C4-2B (cell line): Measurements from ENCODE around the gene OAT.
"Not testable (repeated sequence)": the region's sequence is repeated elsewhere in the genome, so short reads cannot be mapped to it uniquely, and the experiment has no call there.

ENCODE experiments used
- ZFX ChIP-seq: fragments of 450-650 bp; IDR thresholded peaks from 2 replicates; pipeline ENCODE4 v1.6.1; 2017
- TF ChIP-seq, protein P1 (sequence below): fragments of 450-650 bp; conservative IDR thresholded peaks from 2 replicates; pipeline ENCODE4 v1.5.1; 2017; ENCODE audit warnings: mild to moderate bottlenecking

DNA sequence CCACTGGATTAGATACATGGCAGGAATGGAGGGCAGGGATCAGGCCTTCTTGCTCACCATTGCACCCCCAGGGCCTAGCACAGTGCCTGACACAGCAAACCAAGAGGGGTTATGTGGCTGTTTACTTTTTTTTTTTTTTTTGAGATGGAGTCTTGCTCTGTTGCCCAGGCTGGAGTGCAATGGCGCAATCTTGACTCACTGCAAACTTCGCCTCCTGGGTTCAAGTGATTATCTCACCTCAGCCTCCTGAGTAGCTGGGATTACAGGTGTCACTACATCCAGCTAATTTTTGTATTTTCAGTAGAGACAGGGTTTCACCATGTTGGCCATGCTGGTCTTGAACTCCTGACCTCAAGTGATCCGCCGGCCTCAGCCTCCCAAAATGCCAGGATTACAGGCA lies 17.0 kb upstream of the OAT start:
- TF ChIP-seq, protein P1, sequence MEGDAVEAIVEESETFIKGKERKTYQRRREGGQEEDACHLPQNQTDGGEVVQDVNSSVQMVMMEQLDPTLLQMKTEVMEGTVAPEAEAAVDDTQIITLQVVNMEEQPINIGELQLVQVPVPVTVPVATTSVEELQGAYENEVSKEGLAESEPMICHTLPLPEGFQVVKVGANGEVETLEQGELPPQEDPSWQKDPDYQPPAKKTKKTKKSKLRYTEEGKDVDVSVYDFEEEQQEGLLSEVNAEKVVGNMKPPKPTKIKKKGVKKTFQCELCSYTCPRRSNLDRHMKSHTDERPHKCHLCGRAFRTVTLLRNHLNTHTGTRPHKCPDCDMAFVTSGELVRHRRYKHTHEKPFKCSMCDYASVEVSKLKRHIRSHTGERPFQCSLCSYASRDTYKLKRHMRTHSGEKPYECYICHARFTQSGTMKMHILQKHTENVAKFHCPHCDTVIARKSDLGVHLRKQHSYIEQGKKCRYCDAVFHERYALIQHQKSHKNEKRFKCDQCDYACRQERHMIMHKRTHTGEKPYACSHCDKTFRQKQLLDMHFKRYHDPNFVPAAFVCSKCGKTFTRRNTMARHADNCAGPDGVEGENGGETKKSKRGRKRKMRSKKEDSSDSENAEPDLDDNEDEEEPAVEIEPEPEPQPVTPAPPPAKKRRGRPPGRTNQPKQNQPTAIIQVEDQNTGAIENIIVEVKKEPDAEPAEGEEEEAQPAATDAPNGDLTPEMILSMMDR = not testable (repeated sequence)
- TF ChIP-seq ZFX = not testable (repeated sequence)
